ELF-1 (cell line): ENCODE data around the gene SSMEM1.
"Not testable (repeated sequence)": the region's sequence is repeated elsewhere in the genome, so short reads cannot be mapped to it uniquely, and the experiment has no call there.

Experiments
- DNase-seq: peaks from one replicate; pipeline ENCODE4 v3.0.0-alpha.2; 2016; ENCODE audit warnings: low read depth, low spot score

The SSMEM1 gene

DNA sequence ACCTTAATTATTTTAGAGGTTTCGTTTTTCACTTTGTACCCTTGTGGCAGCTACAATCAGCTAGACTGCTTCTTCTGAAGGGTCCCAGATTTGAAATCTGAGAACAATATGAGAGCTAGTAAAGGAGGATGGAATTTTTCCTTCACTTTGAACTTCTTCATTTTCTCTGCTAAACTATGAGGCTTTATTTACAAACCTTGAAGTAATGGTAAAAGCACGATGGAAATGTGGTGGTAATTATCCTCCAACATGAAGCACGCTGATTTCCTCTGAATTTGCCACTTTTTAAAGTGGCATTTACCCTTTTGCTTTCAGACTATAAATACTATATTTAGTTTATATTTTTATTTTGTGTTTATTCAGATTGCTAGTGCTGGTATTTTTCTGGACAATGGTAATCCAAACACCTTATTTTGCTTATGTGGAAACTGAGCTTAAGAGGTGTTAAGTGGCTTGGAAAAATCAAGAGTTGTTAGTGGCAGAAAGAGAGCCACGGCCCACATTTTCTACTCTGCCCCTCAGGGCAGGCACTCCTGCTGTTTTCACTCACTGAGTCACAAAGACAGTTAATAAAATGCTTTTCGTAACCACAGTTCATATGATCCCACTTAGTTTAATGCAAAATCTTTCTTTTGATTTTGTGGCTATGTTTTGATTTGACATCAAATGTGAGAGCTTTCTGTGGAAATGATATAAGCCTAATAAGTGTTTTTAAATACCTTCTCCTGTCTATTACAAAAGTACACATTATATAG, 2.7 kb downstream of the SSMEM1 start:
- DNase-seq: peak; percentile 25

DNA sequence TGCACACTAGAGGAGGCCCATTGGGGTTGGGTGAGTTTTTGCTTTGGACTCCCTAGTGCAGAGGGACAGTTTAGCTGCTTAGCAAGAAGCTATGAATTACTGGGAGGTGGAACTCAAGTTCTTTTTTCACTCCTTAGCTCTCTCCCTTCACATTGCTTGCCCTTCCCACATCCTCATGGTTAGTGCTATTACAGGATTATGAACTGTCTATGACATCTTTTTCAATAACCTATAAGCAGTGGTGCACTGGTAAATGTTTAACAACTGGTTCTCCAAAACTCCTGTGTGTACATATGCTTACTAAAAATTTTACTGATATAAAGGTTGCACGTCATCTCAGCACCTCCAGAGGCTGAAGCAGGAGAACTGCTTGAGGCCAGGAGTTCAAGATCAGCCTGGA, 6.2 kb downstream of the SSMEM1 start:
- DNase-seq: no peak

DNA sequence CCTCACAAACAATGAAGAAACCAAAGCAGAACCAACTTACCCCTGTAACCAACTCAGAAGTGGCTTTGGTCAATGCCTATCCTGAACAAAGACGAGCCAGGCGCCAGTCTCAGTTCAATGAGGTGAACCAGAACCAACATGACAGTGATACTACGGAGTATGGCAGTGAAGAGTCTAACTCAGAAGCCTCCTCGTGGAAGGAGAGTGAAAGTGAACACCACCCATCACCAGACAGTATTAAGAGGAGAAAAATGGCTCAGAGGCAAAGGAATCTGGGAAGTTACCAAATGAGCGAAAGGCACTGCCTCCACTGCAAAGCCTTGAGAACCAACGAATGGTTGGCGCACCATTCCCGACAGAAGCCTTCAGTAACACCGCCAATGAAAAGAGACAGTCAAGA, 8.4 kb downstream of the SSMEM1 start:
- DNase-seq: no peak

DNA sequence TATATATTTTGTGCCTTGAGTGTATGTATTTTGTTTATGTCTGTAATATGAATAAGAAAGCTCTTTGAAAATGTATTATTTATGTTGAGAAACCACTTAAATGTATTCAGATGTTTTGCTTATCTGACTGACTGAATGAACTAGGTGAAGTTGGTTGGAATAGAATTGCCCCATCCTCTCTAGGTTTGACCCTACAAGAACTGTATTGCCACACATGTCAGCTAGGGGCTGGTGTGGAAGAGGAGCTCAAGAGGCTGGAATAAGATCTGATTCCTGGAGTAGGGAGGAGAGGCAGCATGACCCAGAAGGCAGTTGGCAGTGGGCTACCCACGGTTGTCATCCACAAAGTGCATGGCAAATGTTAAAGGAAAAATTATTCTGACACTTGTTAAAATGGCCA, 9.1 kb downstream of the SSMEM1 start:
- DNase-seq: no peak

DNA sequence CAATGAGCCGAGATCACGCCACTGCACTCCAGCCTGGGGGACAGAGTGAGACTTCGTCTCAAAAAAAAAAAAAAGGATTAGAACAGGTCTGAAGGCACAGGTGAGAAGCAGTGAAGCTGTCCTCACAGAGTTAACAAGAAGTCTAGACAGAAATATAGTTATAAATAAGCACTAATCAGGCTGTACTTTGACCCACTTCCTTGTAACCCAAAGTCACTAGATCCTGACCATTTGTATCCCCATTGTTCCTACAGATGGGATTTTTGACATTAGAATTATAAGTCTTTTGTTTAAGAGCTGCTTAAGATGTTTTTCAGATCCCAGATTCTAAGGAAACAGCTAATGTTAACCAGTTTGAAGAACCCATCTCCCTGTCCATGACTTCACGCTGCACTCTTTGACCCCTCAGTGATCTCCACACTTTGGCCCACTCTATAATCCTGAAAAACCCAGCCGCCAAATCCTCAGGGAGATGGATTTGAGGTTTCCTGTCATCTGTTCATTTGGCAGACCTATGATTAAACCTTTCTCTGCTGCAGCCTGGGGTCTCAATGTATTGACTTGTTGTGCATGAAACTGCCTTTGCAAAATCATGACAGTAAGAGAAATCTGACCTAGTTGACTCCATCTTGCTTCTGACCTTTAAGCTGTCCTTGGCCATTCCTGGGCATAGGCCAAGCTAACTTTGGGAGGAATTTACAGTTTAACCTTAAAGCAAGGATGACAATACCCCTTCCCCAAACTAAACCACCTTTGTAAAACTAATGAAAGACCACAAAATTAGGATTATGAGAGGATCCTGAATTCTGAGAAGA, 11.4 kb downstream of the SSMEM1 start:
- no peak for DNase-seq

DNA sequence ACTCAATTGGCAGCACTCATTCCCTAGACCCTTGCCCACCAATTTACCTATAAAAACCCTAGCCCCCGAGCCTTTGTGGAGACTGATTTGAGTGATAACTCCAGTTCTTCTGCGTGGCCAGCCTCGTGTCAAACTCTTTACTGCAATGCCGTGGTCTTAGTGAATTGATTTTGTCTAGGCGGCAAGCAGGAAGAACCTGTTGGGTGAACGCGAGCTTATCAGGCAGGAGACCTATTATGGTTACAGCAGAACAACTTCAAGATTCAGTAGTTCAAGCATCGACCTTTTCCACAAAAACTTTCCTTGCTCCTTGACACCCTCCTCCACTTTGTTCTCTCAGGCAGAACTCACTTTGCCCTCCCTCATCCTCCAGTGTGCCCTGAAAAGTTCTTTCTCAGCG, 12.2 kb downstream of the SSMEM1 start:
- peak; percentile 23 for DNase-seq

DNA sequence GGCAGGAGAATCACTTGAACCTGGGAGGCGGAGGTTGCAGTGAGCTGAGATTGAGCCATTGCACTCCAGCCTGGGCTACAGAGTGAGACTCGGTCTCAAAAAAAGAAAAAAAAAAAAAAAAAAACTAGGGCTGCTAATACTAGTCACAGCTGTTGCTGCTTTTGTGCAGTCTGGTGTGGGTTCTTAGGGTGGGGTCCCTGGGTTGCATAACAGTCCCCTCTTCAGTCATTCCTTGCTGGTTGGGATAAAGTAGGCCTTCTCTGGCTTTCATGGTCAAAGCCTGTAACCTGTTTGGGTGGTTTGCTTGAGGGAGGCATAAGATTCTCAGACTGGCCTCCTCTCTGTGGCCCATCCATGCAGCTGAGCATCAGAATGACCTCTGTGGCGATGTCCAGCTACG, 14.1 kb downstream of the SSMEM1 start:
- DNase-seq: no peak

DNA sequence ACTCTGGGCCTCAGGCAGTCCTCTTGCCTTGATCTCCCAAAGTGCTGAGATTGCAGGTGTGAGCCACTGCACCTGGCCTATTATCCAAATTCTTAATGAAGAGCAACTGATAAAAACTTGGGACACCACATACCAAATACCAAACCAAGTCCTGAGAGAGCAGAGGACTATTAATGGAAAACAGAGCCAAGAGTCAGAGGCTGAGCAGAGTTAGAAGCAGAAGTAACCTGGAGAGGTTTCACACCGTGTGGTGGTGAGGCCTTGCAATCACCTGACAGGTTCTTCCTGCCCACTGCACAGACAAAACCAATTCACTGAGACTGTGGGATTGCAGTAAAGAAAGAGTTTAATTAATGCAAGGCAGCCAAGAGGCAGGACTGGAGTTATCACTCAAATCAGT, 16.0 kb downstream of the SSMEM1 start:
- no peak for DNase-seq

DNA sequence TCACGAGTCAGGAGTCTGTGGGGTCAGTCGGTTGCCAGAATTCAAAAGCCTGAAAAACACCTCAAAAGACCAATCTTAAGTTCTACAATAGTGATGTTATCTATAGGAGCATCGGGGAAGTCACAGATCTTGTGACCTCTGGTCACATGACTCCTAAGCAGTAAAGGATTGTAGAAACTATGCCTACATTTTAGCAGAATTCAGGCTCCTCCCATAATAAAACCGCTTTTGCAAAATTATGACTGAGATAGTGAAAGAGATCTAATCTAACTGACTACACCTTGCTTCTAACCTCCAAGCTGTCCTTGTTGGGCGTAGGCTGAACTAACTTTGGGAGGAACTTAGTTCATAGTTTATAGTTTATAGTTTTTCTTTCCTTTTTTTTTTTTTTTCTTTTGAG, 16.6 kb downstream of the SSMEM1 start:
- DNase-seq: no peak

DNA sequence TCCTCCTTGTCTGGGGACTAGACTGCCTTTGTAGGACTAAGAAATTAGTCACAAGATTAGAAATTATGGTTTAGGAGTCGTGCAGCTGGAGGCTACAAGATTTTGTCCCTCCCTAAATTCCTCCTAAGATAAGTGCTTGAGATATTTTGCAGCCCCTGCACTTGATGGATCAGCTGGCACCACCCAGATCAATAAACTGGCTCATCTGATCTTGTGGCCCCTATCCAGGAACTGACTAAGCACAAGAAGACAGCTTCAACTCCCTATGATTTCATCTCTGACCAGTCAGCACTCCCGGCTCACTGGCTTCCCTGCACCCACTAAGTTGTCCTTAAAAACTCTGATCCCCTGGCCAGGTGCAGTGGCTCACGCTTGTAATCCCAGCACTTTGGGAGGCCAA, 17.3 kb downstream of the SSMEM1 start:
- not testable (repeated sequence) for DNase-seq

DNA sequence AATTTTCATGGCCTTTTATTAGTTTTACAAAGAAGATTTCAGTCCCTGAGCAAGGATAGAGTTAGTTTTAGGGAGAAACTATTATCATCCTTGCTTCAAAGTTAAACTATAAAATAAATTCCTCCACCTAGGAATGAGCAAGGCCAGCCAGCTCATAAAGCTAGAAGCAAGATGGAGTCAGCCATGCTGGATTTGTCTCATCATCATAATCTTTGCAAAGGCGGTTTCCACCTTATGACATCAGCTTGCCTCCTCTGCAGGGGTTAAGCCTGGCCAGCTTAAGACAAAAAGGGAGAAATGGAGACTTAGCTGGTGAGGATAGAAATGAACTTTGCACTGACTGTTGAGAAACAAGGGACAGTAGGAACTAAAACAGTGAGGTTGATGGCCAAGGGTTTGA, 18.7 kb downstream of the SSMEM1 start:
- no peak for DNase-seq

DNA sequence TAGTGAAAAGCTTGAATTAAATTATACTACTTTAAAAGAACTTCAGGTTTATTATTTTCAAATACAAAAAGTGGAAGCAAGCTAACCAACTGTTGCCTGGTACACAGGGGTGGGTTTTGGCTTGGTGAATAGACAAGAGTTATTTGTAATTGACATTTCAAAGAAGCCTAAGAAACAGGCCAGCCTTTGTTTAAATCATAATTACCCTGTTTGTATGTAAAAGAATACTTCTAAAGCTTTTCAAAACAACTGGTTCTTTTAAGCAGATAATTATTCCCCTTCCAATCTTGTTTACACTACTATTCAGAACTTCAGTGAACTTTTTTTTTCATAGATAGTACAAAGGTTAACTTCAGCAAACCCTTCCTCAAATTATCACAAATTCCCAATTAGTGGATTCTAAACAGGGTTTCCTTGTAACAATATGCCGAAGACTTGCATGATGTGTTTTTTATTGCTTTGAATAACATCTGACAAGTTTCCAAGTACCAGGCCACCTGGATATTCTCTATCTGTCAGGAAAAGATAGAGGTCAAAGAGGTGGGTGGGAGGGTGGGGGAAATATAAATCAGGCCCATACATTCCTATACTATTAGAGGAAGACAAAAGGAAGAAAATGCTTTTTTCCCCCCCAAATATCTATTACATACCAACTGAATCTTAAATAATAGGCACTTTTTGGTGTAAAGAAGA, 20.4 kb downstream of the SSMEM1 start:
- DNase-seq: no peak

DNA sequence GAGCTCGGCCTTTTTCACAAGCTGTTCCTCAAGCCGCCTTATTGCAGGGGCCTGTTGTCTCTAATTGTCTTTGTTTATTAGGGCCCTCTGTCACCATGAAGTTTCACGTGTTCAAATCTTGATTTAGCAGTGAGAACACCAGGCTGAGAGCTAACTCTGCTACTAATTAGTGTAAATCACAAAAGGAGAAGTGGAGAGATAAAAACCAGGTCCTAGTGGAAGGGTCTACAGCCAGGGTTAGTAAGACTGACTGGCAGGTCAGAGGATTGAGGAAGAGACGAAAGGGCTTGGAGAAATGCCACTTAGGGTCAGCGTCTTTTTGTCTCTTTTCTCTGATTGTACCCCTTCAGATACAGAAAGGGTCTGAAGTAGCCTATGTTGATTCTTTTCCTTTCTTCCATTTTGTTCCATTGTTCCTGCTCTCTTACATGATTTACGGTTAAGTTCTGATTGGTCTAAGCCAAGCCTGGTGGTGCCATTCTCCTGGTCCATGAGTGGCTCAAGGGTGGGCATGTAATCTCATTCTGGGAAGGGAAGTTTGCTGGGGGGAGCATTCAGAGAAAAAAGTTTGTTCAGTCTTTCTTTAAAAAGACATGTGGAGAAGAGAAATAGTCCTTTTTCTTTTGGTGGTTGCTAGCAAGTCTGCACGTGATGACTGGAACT, 21.3 kb downstream of the SSMEM1 start:
- no peak for DNase-seq

DNA sequence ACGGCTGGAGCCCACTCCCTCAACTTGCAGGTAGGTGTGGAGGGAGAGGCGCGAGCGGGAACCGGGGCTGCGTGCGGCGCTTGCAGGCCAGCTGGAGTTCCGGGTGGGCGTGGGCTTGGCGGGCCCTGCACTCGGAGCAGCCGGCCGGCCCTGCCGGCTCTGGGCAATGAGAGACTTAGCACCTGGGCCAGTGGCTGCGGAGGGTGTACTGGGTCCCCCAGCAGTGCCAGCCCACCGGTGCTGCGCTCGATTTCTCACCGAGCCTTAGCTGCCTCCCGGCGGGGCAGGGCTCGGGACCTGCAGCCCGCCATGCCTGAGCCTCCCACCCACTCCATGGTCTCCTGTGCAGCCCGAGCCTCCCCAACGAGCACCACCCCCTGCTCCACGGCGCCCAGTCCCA, 22.3 kb downstream of the SSMEM1 start:
- not testable (repeated sequence) for DNase-seq

DNA sequence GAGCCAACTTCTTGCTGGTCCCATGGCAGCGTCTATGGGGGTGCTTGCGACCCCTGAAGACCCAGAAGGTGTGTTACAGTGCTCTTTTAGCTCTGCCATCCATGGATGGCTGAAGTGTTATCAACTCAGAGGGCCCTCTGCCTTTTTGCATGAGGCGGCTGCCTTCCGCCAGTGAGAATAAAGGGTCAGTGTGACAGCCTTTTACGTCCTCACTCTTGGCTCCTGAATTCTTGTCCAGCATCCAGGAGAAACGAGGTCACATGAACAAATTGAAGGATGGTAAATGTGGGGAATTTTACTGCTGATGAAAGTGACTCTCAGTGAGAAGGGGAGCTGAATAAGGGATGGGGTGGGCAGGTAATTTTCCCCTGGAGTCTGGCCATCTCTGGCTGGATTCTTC, 24.1 kb downstream of the SSMEM1 start:
- DNase-seq: no peak

DNA sequence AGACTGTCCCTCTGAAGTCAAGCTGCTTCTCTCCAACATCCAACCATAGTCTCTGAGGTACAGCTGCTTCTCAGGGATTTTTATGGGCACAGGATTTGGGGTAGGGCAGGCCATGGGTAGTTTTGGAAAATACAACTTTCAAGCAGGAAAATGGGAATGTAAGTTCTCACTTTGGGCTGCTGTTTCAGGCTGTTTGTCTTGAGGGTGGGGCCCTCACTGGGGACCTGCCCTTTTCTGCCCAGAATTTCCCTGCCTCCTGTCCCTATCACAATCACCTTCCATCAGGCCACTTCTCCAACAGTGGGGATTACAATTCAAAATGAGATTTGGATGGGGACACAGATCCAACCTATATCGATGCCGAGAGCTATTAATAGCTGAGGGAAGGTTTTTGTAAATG, 24.5 kb downstream of the SSMEM1 start:
- DNase-seq: no peak

DNA sequence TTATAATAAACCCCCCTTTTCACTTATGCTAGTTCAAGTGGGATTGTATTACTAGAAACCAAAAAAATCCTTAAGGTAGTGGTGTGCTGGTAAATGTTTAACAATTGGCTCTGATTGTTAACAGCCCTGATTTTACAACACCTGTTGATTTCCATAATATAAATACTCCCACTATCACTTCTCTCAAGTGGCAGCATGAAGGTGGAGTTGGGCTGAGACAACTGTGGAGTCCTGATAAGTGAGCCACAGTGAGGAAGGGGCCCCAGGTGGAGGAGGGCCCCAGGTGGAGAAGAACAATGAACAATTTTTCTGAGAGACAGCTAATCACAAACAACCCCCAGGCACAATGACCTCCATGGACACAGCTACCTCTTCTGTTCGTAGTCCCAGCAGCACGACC, 26.4 kb downstream of the SSMEM1 start:
- DNase-seq: no peak

DNA sequence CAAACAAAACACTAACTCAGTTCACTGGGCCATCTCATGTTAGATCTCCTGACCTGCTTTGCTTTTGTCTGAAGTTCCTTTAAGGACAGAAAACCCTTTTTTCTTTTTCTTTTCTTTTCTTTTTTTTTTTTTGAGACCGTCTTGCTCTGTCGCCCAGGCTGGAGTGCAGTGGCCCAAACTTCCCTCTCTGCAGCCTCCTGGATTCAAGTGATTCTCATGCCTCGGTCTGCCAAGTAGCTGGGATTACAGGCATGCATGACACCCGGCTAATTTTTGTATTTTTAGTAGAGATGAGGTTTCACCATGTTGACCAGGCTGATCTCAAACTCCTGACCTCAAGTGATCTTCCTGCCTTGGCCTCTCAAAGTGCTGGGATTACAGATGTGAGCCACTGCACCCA, 28.7 kb downstream of the SSMEM1 start:
- not testable (repeated sequence) for DNase-seq

DNA sequence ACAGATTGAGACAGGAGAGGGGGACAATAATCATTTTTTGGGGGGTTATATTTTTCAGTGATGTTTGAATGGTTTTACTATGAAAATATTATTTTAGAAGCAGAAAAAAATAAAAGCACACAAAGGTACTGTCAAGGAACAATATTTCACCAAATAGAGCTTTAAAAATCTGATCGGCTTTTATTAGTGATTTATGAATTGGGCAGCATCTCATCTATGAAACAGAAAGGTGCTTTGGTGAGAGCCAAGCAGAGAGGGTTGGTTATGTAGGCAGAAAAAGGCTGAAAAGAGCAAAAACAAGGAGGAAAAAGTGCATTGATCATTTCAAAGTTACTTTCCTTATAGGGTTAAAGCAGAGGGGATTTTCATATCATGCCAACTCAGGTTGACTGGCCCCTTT, 32.6 kb downstream of the SSMEM1 start:
- no peak for DNase-seq

DNA sequence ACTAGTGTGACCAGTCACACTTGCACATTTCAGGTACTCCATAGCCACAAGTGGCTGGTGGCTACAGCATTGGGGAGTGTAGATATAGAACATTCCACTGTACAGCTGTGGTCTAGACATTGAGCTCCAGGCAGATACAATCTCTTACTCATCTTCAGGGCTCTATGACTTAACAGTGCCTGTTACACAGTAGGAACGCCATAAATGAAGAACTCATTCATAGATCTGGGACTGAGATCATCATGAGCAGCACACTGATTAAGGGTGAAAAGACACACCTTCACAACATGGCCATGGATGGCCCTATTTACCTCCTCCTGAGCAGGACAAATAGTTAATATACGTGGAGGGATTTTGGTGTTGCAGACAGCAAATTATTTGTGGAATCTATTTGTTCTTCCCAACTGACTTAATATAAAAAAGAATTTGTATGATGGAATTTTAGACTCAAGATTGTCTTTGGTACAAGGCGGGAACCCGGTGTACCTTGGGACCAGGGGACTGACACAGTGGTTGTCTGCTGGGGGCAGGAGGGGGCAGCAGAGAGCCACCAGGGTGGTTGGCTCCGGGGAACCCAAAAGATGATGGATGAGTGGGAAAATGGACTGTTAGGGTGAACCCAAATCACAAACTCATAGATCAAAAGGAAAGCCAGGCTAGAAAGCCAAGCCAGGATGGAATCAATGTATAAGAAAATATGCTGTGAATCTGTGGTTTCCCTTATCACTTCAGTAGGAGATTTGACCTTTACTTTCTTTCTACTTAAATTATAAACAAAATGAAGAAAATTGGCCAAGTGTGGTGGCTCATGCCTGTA, 34.7 kb downstream of the SSMEM1 start:
- DNase-seq: peak; percentile 65

DNA sequence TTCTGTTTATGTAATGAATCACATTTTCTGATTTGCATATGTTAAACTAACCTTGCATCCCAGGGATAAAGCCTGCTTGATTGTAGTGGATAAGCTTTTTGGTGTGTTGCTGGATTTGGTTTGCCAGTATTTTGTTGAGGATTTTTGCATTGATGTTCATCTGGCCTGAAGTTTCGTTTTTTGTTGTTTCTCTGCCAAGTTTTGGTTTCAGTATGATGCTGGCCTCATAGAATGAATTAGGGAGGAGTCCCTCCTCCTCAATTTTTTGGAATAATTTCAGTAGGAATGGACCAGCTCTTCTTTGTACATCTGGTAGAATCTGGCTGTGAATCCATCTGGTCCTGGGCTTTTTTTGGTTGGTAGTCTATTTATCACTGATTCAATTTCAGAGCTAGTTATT, 35.8 kb downstream of the SSMEM1 start:
- DNase-seq: not testable (repeated sequence)
